Stimulated activated CD4-positive, alpha-beta T cell treated with anti-CD3 and anti-CD28 coated beads, Interleukin-1b, Interleukin-23, amount 100 ng/mL, for 1 hour (primary cell): ENCODE results near the gene LIMK2.
"Not testable (repeated sequence)": the region's sequence is repeated elsewhere in the genome, so short reads cannot be mapped to it uniquely, and the experiment has no call there.

Experiments
- DNase-seq, 2 donors: peaks; one replicate each; pipeline ENCODE4 v3.0.0-alpha.2; 2020; ENCODE audit warnings: low read depth in 2 of 2

Gene LIMK2

DNA sequence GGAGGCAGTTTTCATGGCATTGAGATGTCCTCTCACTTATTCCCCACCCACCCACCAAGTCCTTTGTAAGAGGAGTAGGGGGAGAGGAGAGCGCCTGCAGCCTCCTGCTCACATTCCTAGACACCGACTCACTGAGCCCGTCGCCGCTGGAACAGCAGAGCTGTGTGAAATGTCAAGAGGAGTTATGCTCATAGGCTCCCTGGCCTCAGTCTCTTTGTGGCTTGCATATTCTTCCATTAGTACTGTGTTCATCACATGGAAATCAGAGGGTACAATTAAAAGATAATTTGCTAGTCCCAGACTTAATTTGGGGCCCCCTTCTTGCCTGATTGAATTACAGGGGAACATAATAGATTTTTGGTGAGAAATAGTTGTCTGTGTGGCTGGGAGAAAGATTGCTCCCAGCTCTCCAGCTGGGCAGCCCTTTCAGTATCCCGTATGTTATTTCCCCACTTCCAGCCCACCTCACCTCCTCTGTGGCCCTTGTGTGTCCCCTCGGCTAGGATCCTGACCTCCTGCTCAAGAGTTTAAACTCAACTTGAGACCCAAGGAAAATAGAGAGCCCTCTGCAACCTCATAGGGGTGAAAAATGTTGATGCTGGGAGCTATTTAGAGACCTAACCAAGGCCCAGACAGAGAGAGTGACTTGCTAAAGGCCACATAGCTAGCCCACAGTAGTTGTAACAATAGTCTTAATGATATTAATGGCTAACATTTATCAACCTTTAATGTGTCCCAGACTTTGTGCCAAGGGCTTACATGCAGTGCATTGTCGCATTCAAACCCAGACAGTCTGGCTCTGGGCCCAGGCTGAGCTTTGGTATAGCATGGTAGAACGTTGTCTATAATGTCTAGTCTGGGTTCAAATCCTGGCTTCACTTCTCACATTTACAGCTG is 32.2 kb downstream of the LIMK2 start:
- DNase-seq: no peak

DNA sequence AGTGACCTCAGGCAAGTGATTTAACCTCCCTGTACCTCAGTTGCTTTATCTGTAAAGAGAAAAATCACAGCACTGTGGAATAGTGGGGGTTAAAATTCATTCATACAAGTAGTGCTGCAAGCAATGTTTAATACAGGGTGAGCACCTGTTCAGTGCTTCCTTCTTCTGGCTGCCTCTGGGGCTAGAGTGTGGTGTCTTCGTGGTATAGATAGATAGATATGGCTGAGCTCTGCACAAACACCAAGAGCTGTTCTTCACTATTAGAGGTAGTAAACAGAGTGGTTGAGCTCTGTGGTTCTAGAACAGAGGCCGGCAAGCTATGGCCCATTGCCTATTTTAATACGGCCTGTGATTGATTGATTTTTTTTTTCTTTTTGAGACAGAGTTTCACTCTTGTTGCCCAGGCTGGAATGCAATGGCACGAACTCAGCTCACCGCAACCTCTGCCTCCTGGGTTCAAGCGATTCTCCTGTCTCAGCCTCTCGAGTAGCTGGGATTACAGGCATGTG is 32.9 kb downstream of the LIMK2 start:
- no peak for DNase-seq

DNA sequence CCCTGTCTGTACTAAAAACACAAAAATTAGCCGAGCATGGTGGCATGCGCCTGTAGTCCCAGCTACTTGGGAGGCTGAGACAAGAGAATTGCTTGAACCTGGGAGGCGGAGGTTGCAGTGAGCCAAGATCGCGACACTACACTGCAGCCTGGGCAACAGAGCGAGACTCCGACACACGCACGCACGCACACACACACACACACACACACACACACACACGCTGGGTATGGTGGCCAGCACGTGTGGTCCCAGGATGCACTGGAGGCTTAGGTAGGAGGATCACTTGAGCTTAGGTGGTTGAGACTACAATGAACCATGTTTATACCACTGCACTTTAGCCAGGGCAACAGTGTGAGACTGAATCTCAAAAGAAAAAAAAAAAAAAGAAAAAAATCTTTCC is 33.9 kb downstream of the LIMK2 start:
- not testable (repeated sequence) for DNase-seq

DNA sequence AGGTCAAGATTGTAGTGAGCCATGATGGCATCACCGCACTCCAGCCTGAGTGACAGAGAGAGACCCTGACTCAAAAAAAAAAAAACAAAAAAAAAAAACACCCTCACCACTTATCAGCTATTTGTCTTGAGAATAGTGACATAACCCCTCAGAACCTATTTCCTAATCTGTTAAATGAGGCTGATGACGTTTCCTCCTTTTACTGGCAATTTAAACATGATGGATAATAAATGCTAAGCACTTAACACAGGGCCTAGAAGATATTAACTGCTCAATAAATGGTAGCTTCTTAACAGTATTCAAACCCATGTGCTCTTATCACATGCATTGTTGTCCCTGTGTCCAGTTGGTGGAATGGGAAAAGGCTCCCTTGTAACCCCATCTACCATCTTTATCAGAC is 34.6 kb downstream of the LIMK2 start:
- DNase-seq: no peak

DNA sequence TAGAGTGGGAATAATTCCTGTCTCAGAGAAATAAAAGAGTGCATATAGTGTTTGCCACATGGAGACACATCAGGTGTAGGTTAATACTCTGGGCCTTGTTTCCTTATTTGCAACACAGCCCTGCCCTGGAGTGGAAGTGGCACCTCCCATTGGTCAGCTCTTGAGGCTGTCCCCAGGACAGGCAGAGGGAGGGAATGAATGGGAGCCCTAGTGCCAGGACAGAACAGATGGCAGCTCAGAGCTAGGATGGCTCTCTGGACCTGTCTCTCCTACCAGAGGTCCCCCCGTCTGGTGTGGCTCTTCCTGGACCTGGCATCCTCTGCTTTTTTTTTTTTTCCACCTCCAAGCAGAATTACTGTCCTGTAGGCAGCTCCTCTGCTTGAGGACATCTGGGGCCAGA is 35.6 kb downstream of the LIMK2 start:
- no peak for DNase-seq

DNA sequence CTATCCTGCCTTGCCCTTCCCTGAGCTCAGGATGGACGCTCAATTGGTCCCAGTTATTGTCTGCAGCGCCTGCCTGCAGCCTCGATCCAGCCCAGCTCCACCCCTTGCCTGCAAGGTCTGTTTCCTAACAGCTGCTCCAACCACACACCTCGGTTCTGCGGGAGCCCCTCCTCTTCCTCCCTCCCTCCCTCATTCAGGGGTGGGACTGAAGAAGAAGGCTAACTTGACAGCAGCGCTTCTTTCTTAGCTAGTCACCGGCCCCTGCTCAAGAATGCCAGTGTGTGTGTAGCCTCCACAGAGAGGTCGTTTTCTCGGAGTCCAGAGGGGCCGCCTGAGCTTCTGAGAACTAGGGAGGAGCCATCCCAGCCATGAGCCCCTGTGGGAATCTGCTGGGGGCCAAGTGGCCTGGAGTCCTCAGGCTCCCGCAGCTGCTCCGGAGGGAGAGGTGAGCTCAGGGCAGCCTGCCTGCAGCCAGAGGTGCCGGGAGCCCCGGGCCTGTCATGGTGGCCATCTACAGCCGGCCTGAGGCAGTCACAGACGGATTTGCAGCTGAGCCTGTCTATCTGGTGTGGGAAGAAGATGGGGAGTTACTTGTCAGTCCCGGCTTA is 36.1 kb downstream of the LIMK2 start:
- peak; percentile 22 to 37 for DNase-seq

DNA sequence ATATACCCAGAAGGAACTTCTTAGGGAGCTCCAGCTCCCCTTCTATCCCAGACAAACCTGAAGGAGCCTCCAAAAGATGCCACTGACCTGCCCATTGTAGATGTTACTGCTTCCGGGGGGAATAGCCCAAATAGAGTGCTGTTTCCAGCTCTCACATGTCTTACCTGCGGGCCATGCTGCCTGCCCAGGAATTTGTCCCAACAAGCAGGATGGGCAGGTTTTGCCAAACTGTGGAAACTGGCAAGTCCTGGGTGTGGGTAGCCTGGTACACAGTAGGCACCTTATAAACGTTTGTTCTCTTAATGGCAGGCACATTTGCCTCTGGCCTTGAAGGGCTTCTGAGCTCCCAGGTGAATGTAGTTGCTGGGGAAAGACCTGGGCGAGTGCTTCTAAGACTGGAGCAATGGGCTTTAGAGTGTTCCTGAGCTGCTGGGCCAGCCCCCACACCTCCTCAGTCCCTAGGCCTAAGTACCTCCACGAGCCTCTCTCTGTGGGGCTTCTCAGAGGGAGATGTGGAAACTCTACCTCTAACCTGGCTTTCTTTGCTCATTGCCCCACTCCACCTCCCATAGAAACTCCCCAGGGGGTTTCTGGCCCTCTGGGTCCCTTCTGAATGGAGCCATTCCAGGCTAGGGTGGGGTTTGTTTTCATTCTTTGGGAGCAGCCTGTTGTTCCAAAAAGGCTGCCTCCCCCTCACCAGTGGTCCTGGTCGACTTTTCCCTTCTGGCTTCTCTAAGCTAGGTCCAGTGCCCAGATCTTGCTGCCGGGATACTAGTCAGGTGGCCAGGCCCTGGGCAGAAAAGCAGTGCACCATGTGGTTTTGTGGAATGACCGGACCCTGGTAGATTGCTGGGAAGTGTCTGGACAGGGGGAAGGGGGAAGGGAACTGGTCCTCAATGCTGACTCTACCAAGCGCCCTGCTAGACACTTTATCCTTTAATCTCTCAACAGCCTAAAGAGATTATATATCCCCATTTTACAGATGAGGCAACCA is 37.2 kb downstream of the LIMK2 start:
- no peak for DNase-seq

DNA sequence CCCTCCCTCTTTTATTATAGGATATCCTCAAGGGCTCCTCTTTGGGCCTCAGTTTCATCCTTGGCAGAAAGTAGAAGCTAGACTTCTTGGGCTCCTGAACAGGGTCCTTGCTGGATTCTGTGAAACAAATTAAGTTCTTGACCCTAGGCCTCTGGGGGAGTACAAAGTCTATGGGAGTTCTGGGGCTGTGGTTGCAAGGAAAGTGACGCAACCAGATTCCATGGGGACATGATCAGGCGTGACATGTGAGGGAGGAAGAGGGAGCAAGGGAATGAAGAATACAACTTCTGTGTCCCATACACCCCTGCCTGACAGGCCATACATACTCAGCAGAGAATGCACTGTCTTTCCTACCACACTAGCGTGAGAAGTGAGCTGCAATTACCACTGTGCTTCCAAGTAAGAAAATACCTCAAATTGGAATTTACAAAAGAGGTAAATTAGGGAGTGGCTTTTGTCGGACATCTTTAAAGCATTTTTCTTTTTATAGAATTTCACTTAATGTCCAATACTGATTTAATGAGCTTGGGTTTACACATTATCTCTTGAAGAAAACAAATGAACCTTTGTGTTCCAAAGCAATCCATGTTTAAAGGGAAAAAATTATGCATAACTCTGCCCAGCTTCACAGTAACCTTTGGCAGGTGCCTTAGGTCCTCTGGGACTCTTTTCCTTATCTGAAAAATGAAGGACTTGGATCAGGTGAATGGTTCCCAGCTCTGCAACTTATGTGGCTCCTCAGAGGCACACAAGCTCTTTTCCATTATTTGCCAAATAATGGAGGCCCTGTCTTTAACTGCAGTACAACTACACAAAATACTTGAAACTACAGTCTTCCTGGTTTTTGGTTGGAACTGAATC is 38.9 kb downstream of the LIMK2 start:
- DNase-seq: no peak

DNA sequence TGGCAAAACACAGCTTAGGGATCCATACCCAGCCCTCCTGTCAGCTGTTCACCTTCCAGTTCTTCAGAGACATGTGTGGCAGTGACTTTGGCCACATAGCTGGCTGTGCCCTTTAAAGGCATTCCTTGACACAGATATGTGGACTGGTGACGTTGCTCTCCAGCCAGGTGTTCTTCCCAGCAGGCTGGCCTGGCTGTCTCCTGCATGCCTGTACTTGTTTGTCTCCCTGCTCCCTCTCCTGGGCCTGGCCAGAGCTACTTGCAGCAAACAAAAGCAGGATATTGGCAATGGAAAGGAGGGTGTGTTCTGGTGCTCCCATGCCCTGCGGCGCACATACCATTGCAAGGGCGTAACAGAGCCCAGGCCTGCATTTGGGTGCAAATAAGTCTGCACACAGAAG is 41.9 kb downstream of the LIMK2 start:
- DNase-seq: no peak

DNA sequence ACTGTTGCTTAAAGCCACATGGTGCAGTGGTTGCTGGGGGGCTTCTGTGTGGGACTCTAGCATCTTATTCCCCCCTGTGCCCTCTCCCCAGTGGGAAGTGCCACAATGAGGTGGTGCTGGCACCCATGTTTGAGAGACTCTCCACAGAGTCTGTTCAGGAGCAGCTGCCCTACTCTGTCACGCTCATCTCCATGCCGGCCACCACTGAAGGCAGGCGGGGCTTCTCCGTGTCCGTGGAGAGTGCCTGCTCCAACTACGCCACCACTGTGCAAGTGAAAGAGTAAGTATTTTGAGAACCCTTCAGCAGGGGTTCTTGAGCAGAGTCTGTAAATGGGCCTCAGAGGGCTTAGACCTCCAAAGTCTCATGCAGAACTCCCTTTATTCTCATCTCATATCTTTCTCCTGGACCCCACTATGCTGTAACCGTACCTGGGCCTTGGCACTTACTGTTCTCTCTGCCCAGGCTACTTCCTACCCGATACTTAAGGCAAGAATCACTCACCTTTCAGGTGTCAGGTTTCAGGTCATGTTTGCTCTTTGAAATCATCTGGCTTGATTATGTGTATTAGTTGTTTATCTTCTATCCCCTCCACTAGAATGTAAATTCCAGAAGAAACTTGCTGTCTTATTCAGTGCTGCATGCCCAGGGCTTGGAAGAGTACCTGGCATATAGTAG is 47.8 kb downstream of the LIMK2 start:
- no peak for DNase-seq

DNA sequence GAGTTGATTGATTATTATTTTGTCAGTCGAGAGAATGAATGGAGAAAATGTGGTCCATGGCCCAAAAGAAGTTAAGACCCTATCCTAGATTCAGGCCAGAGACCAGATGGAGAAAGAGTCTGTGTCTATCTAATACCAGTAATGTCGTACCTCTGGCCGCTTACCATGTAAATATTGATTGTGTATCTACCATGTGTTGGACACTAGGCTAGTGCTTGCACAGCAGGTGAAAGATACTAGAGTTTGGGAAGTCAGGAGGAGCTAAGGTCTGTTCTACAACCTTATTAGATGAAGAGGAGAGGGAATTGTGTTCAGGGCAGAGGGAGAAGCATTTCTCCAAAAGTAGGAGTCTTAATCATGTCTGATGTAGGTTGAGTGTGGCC is 48.4 kb downstream of the LIMK2 start:
- DNase-seq: no peak

DNA sequence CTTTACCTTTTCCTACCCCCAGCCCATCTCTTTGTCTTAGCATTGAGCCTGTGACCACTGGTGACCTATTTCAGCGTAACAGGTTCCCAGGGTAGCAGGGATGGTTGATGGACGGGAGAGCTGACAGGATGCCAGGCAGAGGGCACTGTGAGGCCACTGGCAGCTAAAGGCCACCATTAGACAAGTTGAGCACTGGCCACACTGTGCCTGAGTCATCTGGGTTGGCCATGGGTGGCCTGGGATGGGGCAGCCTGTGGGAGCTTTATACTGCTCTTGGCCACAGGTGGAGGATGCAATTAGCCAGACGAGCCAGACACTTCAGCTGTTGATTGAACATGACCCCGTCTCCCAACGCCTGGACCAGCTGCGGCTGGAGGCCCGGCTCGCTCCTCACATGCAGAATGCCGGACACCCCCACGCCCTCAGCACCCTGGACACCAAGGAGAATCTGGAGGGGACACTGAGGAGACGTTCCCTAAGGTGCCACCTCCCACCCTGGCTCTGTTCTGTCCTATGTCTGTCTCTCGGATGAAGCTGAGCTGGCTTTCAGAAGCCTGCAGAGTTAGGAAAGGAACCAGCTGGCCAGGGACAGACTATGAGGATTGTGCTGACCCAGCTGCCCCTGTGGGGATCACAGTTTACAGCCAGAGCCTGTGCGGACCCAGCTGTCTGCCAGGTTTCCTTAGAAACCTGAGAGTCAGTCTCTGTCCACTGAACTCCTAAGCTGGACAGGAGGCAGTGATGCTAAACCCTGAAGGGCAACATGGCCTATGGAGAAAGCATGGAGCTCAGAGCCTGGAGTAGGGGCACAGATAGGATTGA is 50.4 kb downstream of the LIMK2 start:
- no peak for DNase-seq

DNA sequence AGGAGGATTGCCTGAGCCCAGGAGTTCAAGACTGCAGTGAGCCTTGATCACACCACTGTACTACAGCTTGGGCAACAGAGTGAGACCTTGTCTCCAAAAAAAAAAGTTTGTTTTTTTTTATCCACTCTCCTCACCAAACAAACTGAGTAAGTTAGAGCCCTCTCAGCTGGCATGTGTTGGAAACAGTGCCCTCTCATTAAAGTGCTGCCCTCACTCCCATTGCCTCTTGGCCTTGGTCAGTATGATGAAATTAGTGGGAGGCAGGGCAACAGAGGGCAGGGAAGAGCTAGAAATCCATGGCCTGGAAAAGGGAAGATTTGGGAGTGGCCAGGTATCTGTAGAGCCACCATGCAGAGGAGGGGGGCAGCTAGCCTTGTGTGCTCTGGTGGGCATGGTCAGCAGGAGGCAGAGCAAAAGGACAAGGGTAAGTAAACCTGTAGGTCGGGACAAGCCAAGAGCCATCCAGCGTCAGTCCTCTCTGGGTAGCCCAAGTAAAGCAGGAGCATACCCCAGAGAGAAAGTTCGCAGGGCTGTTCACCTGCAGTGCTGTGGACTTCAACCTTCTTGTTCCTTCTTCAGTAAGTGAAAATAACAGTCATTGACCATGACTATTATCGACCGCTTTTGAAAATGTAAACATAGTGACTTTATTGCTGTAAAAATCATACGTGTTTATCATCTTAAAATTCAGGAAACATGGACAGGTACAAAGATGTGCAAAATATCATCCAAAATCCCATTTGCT is 52.0 kb downstream of the LIMK2 start:
- no peak for DNase-seq

DNA sequence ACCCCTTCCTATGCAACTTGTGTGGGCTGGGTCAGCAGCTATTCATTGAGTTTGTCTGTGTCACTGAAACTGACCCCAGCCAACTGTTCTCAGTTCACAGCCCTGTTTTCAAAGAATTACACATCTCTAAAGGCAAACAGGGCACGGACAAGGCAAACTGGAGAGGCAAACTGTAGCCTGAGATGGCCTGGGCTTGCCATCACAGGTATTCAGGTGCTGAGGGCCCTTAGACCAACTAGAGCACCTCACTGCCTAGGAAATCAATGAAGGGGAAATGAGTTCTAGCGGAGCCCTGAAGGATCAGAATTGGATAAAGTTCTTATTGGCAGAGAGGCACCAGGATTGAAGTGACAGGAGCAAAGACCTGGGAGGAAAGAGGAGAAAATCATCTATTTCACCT is 56.2 kb downstream of the LIMK2 start:
- DNase-seq: no peak

DNA sequence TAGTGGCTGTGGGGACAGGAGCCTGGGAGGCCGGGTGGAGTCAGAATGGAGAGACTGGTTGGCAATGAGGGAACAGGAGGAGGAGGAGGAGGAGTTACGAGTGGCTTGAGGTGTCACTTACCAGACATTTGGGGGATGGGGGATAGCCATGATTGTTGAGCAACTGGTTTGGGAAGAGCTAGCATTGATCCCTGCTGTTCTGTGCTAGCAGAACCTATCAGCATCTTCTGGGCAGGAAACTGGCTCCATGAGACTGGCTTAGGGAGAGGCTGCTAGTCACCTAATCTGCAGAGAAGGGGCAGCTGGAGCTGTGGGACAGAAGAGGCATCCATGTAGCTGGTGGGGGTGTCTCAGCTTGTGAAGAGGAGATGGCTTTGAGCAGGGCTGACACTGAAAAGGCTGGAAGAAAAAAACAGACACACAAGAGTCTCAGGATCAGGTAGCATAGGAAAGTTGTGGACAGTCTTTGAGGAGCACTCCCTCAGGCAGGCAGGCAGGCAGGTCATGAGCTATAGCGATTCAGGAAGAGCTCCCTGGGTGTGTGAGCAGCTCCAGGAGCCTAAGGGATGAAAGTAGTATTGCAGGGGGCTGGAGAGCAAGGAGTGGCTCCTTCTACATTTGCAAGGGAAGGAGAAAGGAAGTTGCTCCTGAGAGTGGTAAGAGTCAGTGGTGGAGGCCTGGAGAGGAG is 57.9 kb downstream of the LIMK2 start:
- DNase-seq: no peak

DNA sequence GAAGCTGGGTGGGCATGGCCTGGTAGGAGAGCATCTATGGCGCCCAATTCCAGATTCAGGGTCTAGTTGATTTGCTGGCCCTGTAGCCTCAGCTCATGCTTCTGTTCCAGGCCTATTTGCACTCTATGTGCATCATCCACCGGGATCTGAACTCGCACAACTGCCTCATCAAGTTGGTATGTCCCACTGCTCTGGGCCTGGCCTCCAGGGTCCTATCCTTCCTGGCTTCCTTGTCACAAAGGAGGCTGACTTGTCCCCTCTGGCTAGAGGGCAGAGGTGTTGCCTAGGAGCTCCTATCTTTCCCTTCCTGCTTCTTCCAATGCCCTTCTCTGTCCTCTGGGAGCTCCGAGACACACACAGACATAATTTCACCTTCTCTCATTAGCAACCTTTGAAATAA is 58.9 kb downstream of the LIMK2 start:
- DNase-seq: no peak

DNA sequence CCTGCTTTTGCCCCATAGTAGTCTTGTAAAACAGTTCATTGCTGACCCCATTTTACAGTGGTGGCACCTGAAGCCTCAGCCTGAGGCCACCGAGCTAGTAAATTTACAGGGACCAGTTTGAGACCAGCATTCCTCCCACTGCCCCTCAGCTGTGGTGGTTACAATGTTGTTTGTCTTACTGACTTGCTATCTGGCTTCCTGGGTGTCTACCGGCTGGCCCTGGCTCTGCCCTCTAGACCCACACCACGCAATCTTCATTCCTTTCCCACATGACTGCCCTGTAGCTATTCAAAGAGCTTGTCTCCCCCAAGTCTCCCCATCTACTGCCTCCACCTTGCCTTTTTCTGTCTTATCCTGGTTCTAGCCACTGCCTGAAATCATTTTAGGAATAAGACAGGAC is 59.4 kb downstream of the LIMK2 start:
- DNase-seq: no peak
